ENCODE results near the gene PRTN3.
A peak's percentile ranks its signal among the peaks of the same experiment; 100 is the strongest.
"Not testable (repeated sequence)": the region's sequence is repeated elsewhere in the genome, so short reads cannot be mapped to it uniquely, and the experiment has no call there.

The PRTN3 gene

GRCh38 chr19:868458-869244, 27.9 kb downstream of the PRTN3 start:
- DNase-seq: no peak

- no peak for DNase-seq
These were observed 28.7 kb downstream of the PRTN3 start for GRCh38 chr19:869245-870177.

GRCh38 chr19:870314-870713, 29.5 kb downstream of the PRTN3 start:
- DNase-seq: no peak

- no peak for DNase-seq
These were observed 30.2 kb downstream of the PRTN3 start for GRCh38 chr19:870963-871401.

- peak; percentile 21 to 36 for DNase-seq
These were observed 30.9 kb downstream of the PRTN3 start for GRCh38 chr19:871446-872265.

GRCh38 chr19:872266-872951, 31.6 kb downstream of the PRTN3 start:
- DNase-seq: peak; percentile 80 to 81

GRCh38 chr19:873084-873483, 32.3 kb downstream of the PRTN3 start:
- peak; percentile 61 to 65 for DNase-seq

- DNase-seq: no peak
These were observed 32.8 kb downstream of the PRTN3 start for GRCh38 chr19:873561-874041.

- no peak for DNase-seq
These were observed 34.6 kb downstream of the PRTN3 start for GRCh38 chr19:875265-875879.

- DNase-seq: no peak
These were observed 35.3 kb downstream of the PRTN3 start for GRCh38 chr19:876089-876488.

GRCh38 chr19:876780-877314, 36.0 kb downstream of the PRTN3 start:
- no peak for DNase-seq

- not testable (repeated sequence) for DNase-seq
These were observed 37.3 kb downstream of the PRTN3 start for GRCh38 chr19:877992-878660.

GRCh38 chr19:878751-879561, 38.2 kb downstream of the PRTN3 start:
- DNase-seq: not testable (repeated sequence)

GRCh38 chr19:879711-880438, 39.1 kb downstream of the PRTN3 start:
- no peak for DNase-seq

- no peak for DNase-seq
These were observed 40.7 kb downstream of the PRTN3 start for GRCh38 chr19:881385-882071.

GRCh38 chr19:882871-883497, 42.2 kb downstream of the PRTN3 start:
- DNase-seq: no peak

GRCh38 chr19:883661-884211, 42.9 kb downstream of the PRTN3 start:
- no peak for DNase-seq

Data from stimulated activated CD4-positive, alpha-beta T cell treated with anti-CD3 and anti-CD28 coated beads, Interleukin-2, amount 100 ng/mL, for 24 hours (primary cell).